GM18505 (cell line): ENCODE data around the gene SUMO3.

Experiments
- ATAC-seq: cut with Tn5 transposase; IDR thresholded peaks from one replicate; pipeline ENCODE4 v1.9.1; 2021; ENCODE audit not compliant: unreplicated experiment
- POLR2A ChIP-seq: IDR thresholded peaks from 4 replicates; pipeline ENCODE4 v1.6.1; 2011; ENCODE audit warnings: borderline replicate concordance; ENCODE audit not compliant: insufficient read depth, insufficient read length; ENCODE audit errors: extremely low read depth

The SUMO3 gene

GRCh38 chr21:44853601-44854390 is 35.9 kb upstream of the SUMO3 start:
- TF ChIP-seq POLR2A, result no peak

GRCh38 chr21:44850905-44851657 is 33.2 kb upstream of the SUMO3 start:
- ATAC-seq, result no peak
- no peak for TF ChIP-seq POLR2A

More at GRCh38 chr21:44853601-44854390, 35.9 kb upstream of the SUMO3 start:
- no peak for ATAC-seq

GRCh38 chr21:44850208-44850800 is 32.4 kb upstream of the SUMO3 start:
- no peak for ATAC-seq
- TF ChIP-seq POLR2A, result no peak

- ATAC-seq, result no peak
- no peak for TF ChIP-seq POLR2A
Measured at GRCh38 chr21:44849616-44850130, 31.8 kb upstream of the SUMO3 start.

- no peak for ATAC-seq
- no peak for TF ChIP-seq POLR2A
Measured at GRCh38 chr21:44848821-44849521, 31.1 kb upstream of the SUMO3 start.

GRCh38 chr21:44847261-44848056 is 29.6 kb upstream of the SUMO3 start:
- no peak for ATAC-seq
- no peak for TF ChIP-seq POLR2A

- ATAC-seq, result no peak
- TF ChIP-seq POLR2A, result no peak
Measured at GRCh38 chr21:44846485-44847260, 28.8 kb upstream of the SUMO3 start.

- TF ChIP-seq POLR2A, result no peak
- no peak for ATAC-seq
Measured at GRCh38 chr21:44846224-44846484, 28.3 kb upstream of the SUMO3 start.

GRCh38 chr21:44845418-44846223 is 27.8 kb upstream of the SUMO3 start:
- no peak for TF ChIP-seq POLR2A
- no peak for ATAC-seq

GRCh38 chr21:44844256-44844655 is 26.4 kb upstream of the SUMO3 start:
- ATAC-seq, result no peak
- TF ChIP-seq POLR2A, result no peak
